ENCODE data around the gene CACNA1G.
A peak's percentile ranks its signal among the peaks of the same experiment; 100 is the strongest.

The CACNA1G gene

GRCh38 chr17:50533720-50534148, 26.8 kb upstream of the CACNA1G start:
- no peak for DNase-seq

GRCh38 chr17:50534222-50534978, 26.1 kb upstream of the CACNA1G start:
- no peak for DNase-seq

GRCh38 chr17:50534979-50535326, 25.6 kb upstream of the CACNA1G start:
- DNase-seq = no peak

- DNase-seq = no peak
Measured at GRCh38 chr17:50535407-50535806, 25.1 kb upstream of the CACNA1G start.

GRCh38 chr17:50536683-50537646, 23.6 kb upstream of the CACNA1G start:
- DNase-seq = no peak

- DNase-seq = no peak
Measured at GRCh38 chr17:50537721-50538548, 22.6 kb upstream of the CACNA1G start.

- DNase-seq = no peak
Measured at GRCh38 chr17:50538549-50539410, 21.7 kb upstream of the CACNA1G start.

- no peak for DNase-seq
Measured at GRCh38 chr17:50539762-50540559, 20.6 kb upstream of the CACNA1G start.

GRCh38 chr17:50540560-50541401, 19.7 kb upstream of the CACNA1G start:
- no peak for DNase-seq

GRCh38 chr17:50541402-50541715, 19.2 kb upstream of the CACNA1G start:
- DNase-seq = no peak

- DNase-seq = peak; percentile 69
Measured at GRCh38 chr17:50541716-50542688, 18.5 kb upstream of the CACNA1G start.

- no peak for DNase-seq
Measured at GRCh38 chr17:50542795-50543774, 17.4 kb upstream of the CACNA1G start.

- no peak for DNase-seq
Measured at GRCh38 chr17:50544516-50544915, 16.0 kb upstream of the CACNA1G start.

- no peak for DNase-seq
Measured at GRCh38 chr17:50545311-50545710, 15.2 kb upstream of the CACNA1G start.

- DNase-seq = no peak
Measured at GRCh38 chr17:50546701-50547034, 13.8 kb upstream of the CACNA1G start.

- peak; percentile 75 for DNase-seq
Measured at GRCh38 chr17:50547035-50547735, 13.3 kb upstream of the CACNA1G start, which contains the start of gene SPATA20. Gene SPATA20 (plus strand): TSS chr17:50547174. CDS start chr17:50547209, 35 bp downstream.

GRCh38 chr17:50547736-50548083, 12.8 kb upstream of the CACNA1G start:
- no peak for DNase-seq

All from effector CD8-positive, alpha-beta T cell (primary cell).